ENCODE measurements around the gene SSTR3.

- TF ChIP-seq POLR2A (IDR thresholded peaks at IDR 0.05) (no peak), POLR2AphosphoS5 (IDR thresholded peaks at IDR 0.05; ENCODE audit: insufficient read depth in 1 of 2, low read depth in 1 of 2) (no peak)
Observed at GRCh38 chr22:37237371-37238268, 25.3 kb upstream of the SSTR3 start.
